K562 (cell line): Measurements from ENCODE around the gene DDX20. TPM values are rescaled to one million over a fixed set of nuclear protein-coding genes. Genes with fewer than 3 reads are reported as not detected.

Experiments
- ATAC-seq: fragments of 200-7000 bp; cut with Tn5 transposase; 3 replicates; pipeline ENCODE4 v1.9.1; 2020; ENCODE audit warnings: moderate library complexity
- BruUV-seq: library from RNA; stranded (reverse); fragments of 400-500 nt; replicated peaks from 2 replicates; lab custom pipeline; 2021; lab: Mats Ljungman, UMichigan
- CTCF ChIA-PET: fragments of 300-600 bp; formaldehyde crosslinking; extraction: SDS; loops from one replicate; lab custom pipeline; 2021; ENCODE audit warnings: low intra/inter-chr PET ratio; lab: Yijun Ruan, JAX
- POLR2A ChIA-PET: fragments of 300-600, 350-650 bp; sonication (Branson Sonifier 250); formaldehyde crosslinking; extraction: SDS; loops from one replicate; lab custom pipeline; 2021; ENCODE audit warnings: antibody characterized with exemption, inconsistent platforms; lab: Yijun Ruan, JAX
- DNase-seq, 4 experiments: peaks; one replicate each; pipeline versions ENCODE4 v3.0.0 to v3.0.0-alpha.2; 2011 to 2018; ENCODE audit warnings: low spot score in 3 of 4, mixed read lengths in 3 of 4; ENCODE audit errors: extremely low read depth in 1 of 4
- FAIRE-seq: peaks from 2 replicates; lab custom pipeline; 2011; peaks lifted over from hg19 to GRCh38; lab: Jason Lieb, UNC
- H2AFZ ChIP-seq: 2 replicates; pipeline ENCODE4 v1.6.0; 2011; ENCODE audit warnings: low read depth, low read length, control low read depth, inconsistent platforms
- H3K27ac ChIP-seq: fragments of 200-600 bp; 3 replicates; pipeline ENCODE4 v1.8.0; 2011; ENCODE audit warnings: low read depth, mild to moderate bottlenecking, control low read depth, inconsistent platforms, low read length, moderate library complexity, mixed read lengths; ENCODE audit errors: extremely low read depth
- H3K27me3 ChIP-seq, 2 experiments: fragments of 300-600 bp in 1 of 2; 2 replicates in 1 of 2; 3 replicates in 1 of 2; pipeline versions ENCODE4 v1.6.0 to v1.8.0; 2011; ENCODE audit warnings: inconsistent platforms in 2 of 2, low read length in 2 of 2, mild to moderate bottlenecking in 1 of 2, mixed read lengths in 1 of 2, moderate library complexity in 1 of 2; ENCODE audit not compliant: control insufficient read depth in 2 of 2, insufficient read depth in 2 of 2
- H3K36me3 ChIP-seq: fragments of 300-600 bp; 3 replicates; pipeline ENCODE4 v1.8.0; 2011; ENCODE audit warnings: mild to moderate bottlenecking, low read length, inconsistent platforms; ENCODE audit not compliant: control insufficient read depth, insufficient read depth
- H3K4me1 ChIP-seq, 2 experiments: fragments of 200-600 bp in 1 of 2; replicated peaks in 1 of 2; 2 replicates in 1 of 2; 3 replicates in 1 of 2; pipeline versions ENCODE4 v1.5.1 to v1.8.0; 2011; ENCODE audit warnings: inconsistent platforms in 2 of 2, low read length in 2 of 2, mild to moderate bottlenecking in 1 of 2, mixed read lengths in 1 of 2, moderate library complexity in 1 of 2; ENCODE audit not compliant: control insufficient read depth in 2 of 2, insufficient read depth in 2 of 2
- H3K4me2 ChIP-seq: 2 replicates; pipeline ENCODE4 v1.6.1; 2011; ENCODE audit warnings: low read length, control low read depth, inconsistent platforms, mixed read lengths; ENCODE audit not compliant: insufficient read depth
- H3K4me3 ChIP-seq: fragments of 200-600 bp; sonication (generic), shearing (Covaris generic); 2 replicates; pipeline ENCODE4 v1.5.1; 2016; ENCODE audit warnings: control low read depth, inconsistent platforms
- H3K79me2 ChIP-seq: fragments of 200-600 bp; 3 replicates; pipeline ENCODE4 v1.8.0; 2011; ENCODE audit warnings: low read length, inconsistent platforms; ENCODE audit not compliant: control insufficient read depth, insufficient read depth
- H3K9ac ChIP-seq, 2 experiments: 2 replicates each; pipeline versions ENCODE4 v1.6.0 to v1.6.1; 2011; ENCODE audit warnings: low read depth in 2 of 2, low read length in 2 of 2, control low read depth in 1 of 2, inconsistent platforms in 1 of 2, mild to moderate bottlenecking in 1 of 2, mixed read lengths in 1 of 2; ENCODE audit not compliant: insufficient read depth in 1 of 2
- H3K9me1 ChIP-seq: one replicate; pipeline ENCODE4 v1.6.0; 2011; ENCODE audit warnings: inconsistent platforms, mild to moderate bottlenecking, low read length, moderate library complexity; ENCODE audit not compliant: control insufficient read depth, insufficient read depth
- H3K9me3 ChIP-seq: replicated peaks from 2 replicates; pipeline ENCODE4 v1.5.1; 2011; ENCODE audit warnings: low read depth, low read length, inconsistent platforms; ENCODE audit not compliant: control insufficient read depth, insufficient read depth
- H4K20me1 ChIP-seq: replicated peaks from 2 replicates; pipeline ENCODE4 v1.6.1; 2011; ENCODE audit warnings: low read length, inconsistent platforms, mixed read lengths; ENCODE audit not compliant: control insufficient read depth, insufficient read depth
- FOXK2 ChIP-seq, 2 experiments: fragments of 450-650 bp; IDR thresholded peaks in 1 of 2; conservative IDR thresholded peaks in 1 of 2; 2 replicates each; pipeline ENCODE4 v1.6.1; 2016; ENCODE audit warnings: low read depth in 2 of 2, mild to moderate bottlenecking in 1 of 2
- NCOA2 ChIP-seq, 2 experiments: fragments of 450-650 bp; IDR thresholded peaks; 2 replicates each; pipeline ENCODE4 v1.6.1; 2018; ENCODE audit warnings: mild to moderate bottlenecking in 2 of 2, moderate library complexity in 1 of 2; ENCODE audit not compliant: partially characterized antibody in 2 of 2
- PHF21A ChIP-seq: fragments of 450-650 bp; IDR thresholded peaks from 2 replicates; pipeline ENCODE4 v1.6.1; 2017; ENCODE audit warnings: low read depth, borderline replicate concordance
- RBM25 ChIP-seq: fragments of 200-400 bp; formaldehyde crosslinking; IDR thresholded peaks from 2 replicates; pipeline ENCODE4 v1.6.1; 2018; ENCODE audit warnings: low read length, low read depth, moderate library complexity; ENCODE audit not compliant: severe bottlenecking
- RHOXF2B ChIP-seq: fragments of 250-450 bp; sonication (Bioruptor Pico); conservative IDR thresholded peaks from 2 replicates; pipeline ENCODE4 v1.5.1; 2021
- VEZF1 ChIP-seq: fragments of 200-800 bp; sonication (Bioruptor generic); IDR thresholded peaks from 2 replicates; pipeline ENCODE4 v1.6.1; 2017; ENCODE audit warnings: missing genetic modification characterization, missing compliant biosample characterization
- ZFPM2 ChIP-seq: fragments of 250-450 bp; sonication (Bioruptor Pico); IDR thresholded peaks from 2 replicates; pipeline ENCODE4 v1.5.1; 2022; ENCODE audit warnings: mild to moderate bottlenecking
- ZNF253 ChIP-seq: fragments of 250-450 bp; sonication (Bioruptor Pico); conservative IDR thresholded peaks from 2 replicates; pipeline ENCODE4 v1.6.1; 2021; ENCODE audit warnings: mild to moderate bottlenecking
- ZNF507 ChIP-seq: conservative IDR thresholded peaks from 2 replicates; pipeline ENCODE4 v1.6.1; 2017; ENCODE audit warnings: missing genetic modification characterization, missing compliant biosample characterization
- ZNF740 ChIP-seq, 3 experiments: fragments of 200-800 bp in 1 of 3; sonication (Bioruptor generic) in 1 of 3; sonication (generic) in 1 of 3; formaldehyde crosslinking in 1 of 3; IDR thresholded peaks; 2 replicates each; pipeline versions ENCODE4 v1.6.1 to v1.8.0; 2016 to 2022; ENCODE audit warnings: mild to moderate bottlenecking in 2 of 3, missing compliant biosample characterization in 2 of 3, missing genetic modification characterization in 2 of 3, missing genetic modification reagents in 1 of 3
- WGBS: fragments of 100-300 bp; shearing (Covaris generic); methylation state at CpG from one replicate; pipeline ENCODE4 v1.1.6; 2016; ENCODE audit warnings: low coverage, mixed read lengths; ENCODE audit not compliant: insufficient coverage; ENCODE audit errors: missing lambda C conversion rate; 5-methylcytosine and 5-hydroxymethylcytosine counted together
- in situ Hi-C: fragments of 300-500 bp; cut with MboI; formaldehyde crosslinking; loops from 4 replicates; pipeline ENCODE4 v1.15.0; 2018; ENCODE audit warnings: inconsistent platforms, mixed read lengths
- intact Hi-C: fragments of 100-400 bp; cut with micrococcal nuclease; formaldehyde crosslinking; loops from 2 replicates; pipeline ENCODE4 v1.14.2; 2022
- polyA plus RNA-seq, 8 experiments: library from polyadenylated mRNA; depleted of rRNA in 4 of 8; stranded (reverse) in 5 of 8; unstranded in 3 of 8; fragments of >200 nt; fragmentation: Nextera tagmentation in 2 of 8; fragmentation: Illumina TruSeq in 1 of 8; extraction: Ambion mirVana in 2 of 8; extraction: Trizol in 1 of 8; gene quantifications; 2 replicates each; pipeline versions ENCODE4 v1.2.1 to v1.2.3, GENCODE V29; 2011 to 2014; ENCODE audit warnings: inconsistent platforms in 1 of 8, missing spikeins in 1 of 8
- total RNA-seq, 7 experiments: library from RNA; depleted of rRNA in 6 of 7; stranded (reverse); fragments of >200 nt in 6 of 7; fragmentation: Illumina TruSeq in 2 of 7; extraction: Trizol in 2 of 7; gene quantifications; 2 replicates each; pipeline versions ENCODE4 v1.2.1 to v1.2.3, GENCODE V29; 2011 to 2021; ENCODE audit warnings: low replicate concordance in 1 of 7
- TF ChIP-seq, protein P1 (sequence below): fragments of 450-650 bp; conservative IDR thresholded peaks from 2 replicates; pipeline ENCODE4 v1.6.1; 2016; ENCODE audit warnings: missing genetic modification characterization, low read depth, mild to moderate bottlenecking, missing compliant biosample characterization, moderate library complexity
- TF ChIP-seq, protein P2 (sequence below): fragments of 450-650 bp; IDR thresholded peaks from 2 replicates; pipeline ENCODE4 v1.6.1; 2017; ENCODE audit warnings: mild to moderate bottlenecking, moderate library complexity

DDX20 gene
- total and polyA plus RNA-seq, 9 of the 15 experiments (the other 6 are each of a cell fraction or from before 2014, with no cell fraction given) = 8.3 to 33.4 (median 24.5) TPM

DNA sequence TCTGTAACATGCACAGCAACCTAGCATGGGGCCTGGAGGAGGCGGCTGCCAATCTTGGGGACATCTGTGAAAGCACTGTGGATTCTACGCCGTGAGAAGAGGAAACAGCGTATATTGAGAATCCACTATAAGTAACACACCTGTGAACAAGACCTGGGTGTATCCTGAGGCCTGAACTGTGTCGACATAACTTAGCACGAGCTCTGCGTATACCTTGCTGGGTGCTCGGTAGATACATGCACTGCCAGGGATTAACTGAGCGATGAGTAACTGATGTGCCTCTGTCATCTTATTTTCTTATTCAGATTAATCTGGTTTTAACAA, 58.6 kb downstream of the DDX20 start:
- POLR2A ChIA-PET = no interaction called here
- intact Hi-C loops = no loop called here
- H3K27ac ChIP-seq = no peak overlapping the region
- no peak for FAIRE-seq
- H3K79me2 ChIP-seq = no peaks in the 10 kb centered on the region
- H3K9me1 ChIP-seq = no peaks in the 10 kb centered on the region
- BruUV-seq = no TSS peak
- peaks cover 16 to 59% of the 10 kb centered on the region in 2 experiments for H3K27me3 ChIP-seq
- ATAC-seq = peak; percentile 24; the same call in 2 of the 3 replicates
- 0 out of 2 replicates have a peak, but pooled peaks cover 4% of the 10 kb centered on the region for H4K20me1 ChIP-seq
- no peaks in the 10 kb centered on the region for H3K9me3 ChIP-seq
- no peak for TF ChIP-seq ZNF253
- no peak for TF ChIP-seq NCOA2 (IDR thresholded peaks at IDR 0.05; ENCODE audit: partially characterized antibody in 2 of 2)
- no peak for TF ChIP-seq PHF21A
- TF ChIP-seq, protein P1, sequence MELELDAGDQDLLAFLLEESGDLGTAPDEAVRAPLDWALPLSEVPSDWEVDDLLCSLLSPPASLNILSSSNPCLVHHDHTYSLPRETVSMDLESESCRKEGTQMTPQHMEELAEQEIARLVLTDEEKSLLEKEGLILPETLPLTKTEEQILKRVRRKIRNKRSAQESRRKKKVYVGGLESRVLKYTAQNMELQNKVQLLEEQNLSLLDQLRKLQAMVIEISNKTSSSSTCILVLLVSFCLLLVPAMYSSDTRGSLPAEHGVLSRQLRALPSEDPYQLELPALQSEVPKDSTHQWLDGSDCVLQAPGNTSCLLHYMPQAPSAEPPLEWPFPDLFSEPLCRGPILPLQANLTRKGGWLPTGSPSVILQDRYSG (tag) = no peak
- TF ChIP-seq, protein P2, sequence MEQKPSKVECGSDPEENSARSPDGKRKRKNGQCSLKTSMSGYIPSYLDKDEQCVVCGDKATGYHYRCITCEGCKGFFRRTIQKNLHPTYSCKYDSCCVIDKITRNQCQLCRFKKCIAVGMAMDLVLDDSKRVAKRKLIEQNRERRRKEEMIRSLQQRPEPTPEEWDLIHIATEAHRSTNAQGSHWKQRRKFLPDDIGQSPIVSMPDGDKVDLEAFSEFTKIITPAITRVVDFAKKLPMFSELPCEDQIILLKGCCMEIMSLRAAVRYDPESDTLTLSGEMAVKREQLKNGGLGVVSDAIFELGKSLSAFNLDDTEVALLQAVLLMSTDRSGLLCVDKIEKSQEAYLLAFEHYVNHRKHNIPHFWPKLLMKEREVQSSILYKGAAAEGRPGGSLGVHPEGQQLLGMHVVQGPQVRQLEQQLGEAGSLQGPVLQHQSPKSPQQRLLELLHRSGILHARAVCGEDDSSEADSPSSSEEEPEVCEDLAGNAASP = no peak
- no peak for TF ChIP-seq ZNF507 (tag)
- TF ChIP-seq RBM25 = no peak
- no peak for TF ChIP-seq ZFPM2
- TF ChIP-seq FOXK2 (conservative IDR thresholded peaks at IDR 0.05 in 1 of 2, IDR thresholded peaks at IDR 0.05 in 1 of 2; ENCODE audit: low read depth in 2 of 2) = no peak
- no peak for TF ChIP-seq RHOXF2B
- no peak for TF ChIP-seq ZNF740 (CRISPR knock-in tag; IDR thresholded peaks at IDR 0.05)
- TF ChIP-seq ZNF740 (tag; IDR thresholded peaks at IDR 0.05) = no peak
- no peak for TF ChIP-seq VEZF1
- TF ChIP-seq, all 486 proteins: peak for 0
- no peaks in the 10 kb centered on the region for H3K36me3 ChIP-seq
- H3K4me3 ChIP-seq = no peak overlapping the region
- 0 out of 5 replicates have a peak, but pooled peaks cover 0 to 3% of the 10 kb centered on the region in 2 experiments for H3K4me1 ChIP-seq
- CTCF ChIA-PET = no interaction called here
- no peak overlapping the region for H2AFZ ChIP-seq
- no peak overlapping the region for H3K9ac ChIP-seq
- peak overlapping the region; percentile 22; the same call in 1 of the 2 replicates for H3K4me2 ChIP-seq
- WGBS = 25% methylated on average over 9 of the region's 9 CpGs
- in situ Hi-C loops = no loop called here
- no peak for DNase-seq
